ENCODE data around the gene PFDN5.

GRCh38 chr12:53313996-53314395 lies 18.7 kb downstream of the PFDN5 start:
- TF ChIP-seq CTCF (conservative IDR thresholded peaks at IDR 0.05; ENCODE audit: low read length) (no peak), EZH2phosphoT487 (IDR thresholded peaks at IDR 0.05; ENCODE audit: borderline replicate concordance, low read depth, low read length) (no peak)
